HCT116 (cell line): ENCODE measurements around the gene CSH1. TPM values are rescaled to one million over a fixed set of nuclear protein-coding genes. Genes with fewer than 3 reads are reported as not detected.
"Not testable (repeated sequence)": the region's sequence is repeated elsewhere in the genome, so short reads cannot be mapped to it uniquely, and the experiment has no call there.

ENCODE experiments used
- ATAC-seq: fragments of 200-7000 bp; cut with Tn5 transposase; 2 replicates; pipeline ENCODE4 v1.9.1; 2020; ENCODE audit warnings: mild to moderate bottlenecking, moderate library complexity
- BruUV-seq: library from RNA; stranded (reverse); fragments of 400-500 nt; replicated peaks from 2 replicates; lab custom pipeline; 2021; lab: Mats Ljungman, UMichigan
- CTCF ChIA-PET: fragments of 300-600 bp; sonication (Branson Sonifier 250); formaldehyde crosslinking; loops from one replicate; lab custom pipeline; 2021; ENCODE audit warnings: antibody characterized with exemption; lab: Charles Lee
- POLR2A ChIA-PET: fragments of 300-600, 350-600 bp; sonication (Branson Sonifier 250); formaldehyde crosslinking; loops from one replicate; lab custom pipeline; 2021; ENCODE audit warnings: antibody characterized with exemption; lab: Charles Lee
- RAD21 ChIA-PET, 2 experiments: fragments of 300-600 bp; sonication (Branson Sonifier 250); formaldehyde crosslinking; loops; one replicate each; lab custom pipeline; 2023; ENCODE audit warnings: low total read pairs in 2 of 2; ENCODE audit not compliant: uncharacterized antibody in 2 of 2, unreplicated experiment in 2 of 2, low non-redundant PET in 1 of 2; lab: Charles Lee
- DNase-seq: peaks from one replicate; pipeline ENCODE4 v3.0.0-alpha.2; 2010; ENCODE audit warnings: low read depth, low spot score
- H2AFZ ChIP-seq: fragments of 200-600 bp; shearing (Covaris generic), sonication (generic); 2 replicates; pipeline ENCODE4 v1.6.1; 2017; ENCODE audit warnings: low read depth, mixed run types, mixed read lengths, antibody characterized with exemption, low read length; ENCODE audit not compliant: poor library complexity, severe bottlenecking
- H3K27ac ChIP-seq: 2 replicates; pipeline ENCODE4 v1.5.1; 2012; ENCODE audit warnings: low read depth, low read length
- H3K27me3 ChIP-seq: fragments of 200-600 bp; sonication (generic); 2 replicates; pipeline ENCODE4 v1.6.1; 2016; ENCODE audit warnings: mixed run types, low read length, mixed read lengths; ENCODE audit not compliant: insufficient read depth
- H3K36me3 ChIP-seq, 2 experiments: fragments of 200-500 bp in 1 of 2; fragments of 200-600 bp in 1 of 2; sonication (Bioruptor generic) in 1 of 2; sonication (generic) in 1 of 2; 2 replicates each; pipeline versions ENCODE4 v1.5.1 to v1.6.1; 2014 to 2016; ENCODE audit warnings: low read length in 2 of 2, inconsistent platforms in 1 of 2, mixed read lengths in 1 of 2, mixed run types in 1 of 2; ENCODE audit not compliant: insufficient read depth in 2 of 2, control insufficient read depth in 1 of 2
- H3K4me1 ChIP-seq, 2 experiments: fragments of 200-600 bp in 1 of 2; sonication (generic) in 1 of 2; 2 replicates each; pipeline versions ENCODE4 v1.5.1 to v1.6.1; 2012 to 2017; ENCODE audit warnings: low read length in 2 of 2, inconsistent platforms in 1 of 2, mild to moderate bottlenecking in 1 of 2, mixed read lengths in 1 of 2, mixed run types in 1 of 2, moderate library complexity in 1 of 2; ENCODE audit not compliant: insufficient read depth in 2 of 2, control insufficient read depth in 1 of 2
- H3K4me2 ChIP-seq: fragments of 200-600 bp; sonication (generic); 2 replicates; pipeline ENCODE4 v1.6.1; 2017; ENCODE audit warnings: mixed run types, low read length, mixed read lengths
- H3K4me3 ChIP-seq, 2 experiments: fragments of 200-600 bp in 1 of 2; sonication (generic) in 1 of 2; replicated peaks in 1 of 2; 2 replicates each; pipeline ENCODE4 v1.5.1; 2011 to 2016; ENCODE audit warnings: low read length in 2 of 2, control low read depth in 1 of 2, low read depth in 1 of 2, mild to moderate bottlenecking in 1 of 2, mixed read lengths in 1 of 2, mixed run types in 1 of 2
- H3K79me2 ChIP-seq: fragments of 200-600 bp; sonication (generic); 2 replicates; pipeline ENCODE4 v1.6.1; 2017; ENCODE audit warnings: mild to moderate bottlenecking, mixed run types, low read length, moderate library complexity, mixed read lengths; ENCODE audit not compliant: insufficient read depth
- H3K9ac ChIP-seq: fragments of 200-600 bp; sonication (generic); 2 replicates; pipeline ENCODE4 v1.6.1; 2016; ENCODE audit warnings: low read length, mixed read lengths
- H3K9me2 ChIP-seq: fragments of 200-600 bp; sonication (generic), shearing (Covaris generic); 2 replicates; pipeline ENCODE4 v1.6.1; 2017; ENCODE audit warnings: mixed run types, mild to moderate bottlenecking, moderate library complexity; ENCODE audit not compliant: insufficient read depth
- H3K9me3 ChIP-seq, 2 experiments: fragments of 200-500 bp in 1 of 2; fragments of 200-600 bp in 1 of 2; sonication (Bioruptor generic) in 1 of 2; sonication (generic) in 1 of 2; 2 replicates each; pipeline ENCODE4 v1.6.1; 2014 to 2017; ENCODE audit warnings: low read length in 2 of 2, mixed read lengths in 2 of 2, inconsistent platforms in 1 of 2, low read depth in 1 of 2, mild to moderate bottlenecking in 1 of 2, mixed run types in 1 of 2, moderate library complexity in 1 of 2; ENCODE audit not compliant: control insufficient read depth in 1 of 2, insufficient read depth in 1 of 2
- H4K20me1 ChIP-seq: fragments of 200-600 bp; sonication (generic), shearing (Covaris generic); 2 replicates; pipeline ENCODE4 v1.6.1; 2017; ENCODE audit warnings: mixed run types, mild to moderate bottlenecking, moderate library complexity; ENCODE audit not compliant: insufficient read depth
- intact Hi-C: fragments of 100-400 bp; cut with micrococcal nuclease; formaldehyde crosslinking; loops from 2 replicates; pipeline ENCODE4 v1.10.0; 2022
- total RNA-seq: library from RNA; stranded (reverse); gene quantifications from one replicate; pipeline ENCODE4 v1.2.1, GENCODE V29; 2021; ENCODE audit not compliant: unreplicated experiment

The CSH1 gene
- total RNA-seq, 1 experiment from 2014 or later: not detected

GRCh38 chr17:63871646-63872365 is 24.6 kb downstream of the CSH1 start:
- BruUV-seq, H3K36me3 ChIP-seq, H3K9me3 ChIP-seq, H3K27me3 ChIP-seq, H3K27ac ChIP-seq, H4K20me1 ChIP-seq, H3K9ac ChIP-seq, H3K4me3 ChIP-seq, intact Hi-C loops, DNase-seq, ATAC-seq, H3K4me2 ChIP-seq, H3K4me1 ChIP-seq, CTCF ChIA-PET, RAD21 ChIA-PET, H3K79me2 ChIP-seq, H2AFZ ChIP-seq, POLR2A ChIA-PET, H3K9me2 ChIP-seq: not testable (repeated sequence)

- H3K9me3 ChIP-seq, RAD21 ChIA-PET, H4K20me1 ChIP-seq, DNase-seq, ATAC-seq, H3K27me3 ChIP-seq, BruUV-seq, POLR2A ChIA-PET, intact Hi-C loops, H3K27ac ChIP-seq, H3K36me3 ChIP-seq, H3K9ac ChIP-seq, H3K4me2 ChIP-seq, H2AFZ ChIP-seq, H3K79me2 ChIP-seq, H3K9me2 ChIP-seq, H3K4me3 ChIP-seq: not testable (repeated sequence)
- CTCF ChIA-PET: interaction anchor here (1.1 to 1.7 kb wide), 5 partner anchors 10 to 263 kb away, joined by 3 to 6 read pairs (median 4); partner anchors contain the start of gene GH2
- H3K4me1 ChIP-seq: peaks cover 0 to 13% of the 10 kb centered on the region in 2 experiments; a peak in 2 of 4 replicates
Measured at GRCh38 chr17:63870292-63870665, 26.1 kb downstream of the CSH1 start.
